GM21576 (cell line): ENCODE measurements around the gene MRFAP1L1.
"Not testable (repeated sequence)": the region's sequence is repeated elsewhere in the genome, so short reads cannot be mapped to it uniquely, and the experiment has no call there.

Experiments used
- ATAC-seq: cut with Tn5 transposase; IDR thresholded peaks from one replicate; pipeline ENCODE4 v1.9.1; 2021; ENCODE audit warnings: mild to moderate bottlenecking, moderate library complexity; ENCODE audit not compliant: unreplicated experiment

MRFAP1L1 gene

DNA sequence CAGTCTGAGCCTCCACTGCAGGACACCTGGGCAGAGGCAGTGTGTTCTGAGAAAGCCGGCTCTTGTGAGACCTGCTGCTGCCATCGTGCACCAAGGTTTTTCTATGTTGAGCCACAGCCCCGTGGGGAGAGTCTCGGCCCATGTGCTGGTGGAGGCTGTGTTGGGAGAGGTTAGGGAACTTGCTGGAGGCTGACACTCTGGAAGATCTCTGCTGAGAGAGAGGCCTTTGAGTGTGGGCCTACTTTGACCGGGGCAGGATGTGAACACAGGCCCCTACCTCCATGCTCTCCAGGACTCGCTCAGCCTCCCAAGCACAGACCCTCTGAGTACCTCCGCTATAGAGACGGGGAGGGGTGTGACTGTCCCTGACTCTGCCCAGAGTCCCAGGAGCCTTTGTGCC lies 17.3 kb downstream of the MRFAP1L1 start:
- ATAC-seq: no peak

DNA sequence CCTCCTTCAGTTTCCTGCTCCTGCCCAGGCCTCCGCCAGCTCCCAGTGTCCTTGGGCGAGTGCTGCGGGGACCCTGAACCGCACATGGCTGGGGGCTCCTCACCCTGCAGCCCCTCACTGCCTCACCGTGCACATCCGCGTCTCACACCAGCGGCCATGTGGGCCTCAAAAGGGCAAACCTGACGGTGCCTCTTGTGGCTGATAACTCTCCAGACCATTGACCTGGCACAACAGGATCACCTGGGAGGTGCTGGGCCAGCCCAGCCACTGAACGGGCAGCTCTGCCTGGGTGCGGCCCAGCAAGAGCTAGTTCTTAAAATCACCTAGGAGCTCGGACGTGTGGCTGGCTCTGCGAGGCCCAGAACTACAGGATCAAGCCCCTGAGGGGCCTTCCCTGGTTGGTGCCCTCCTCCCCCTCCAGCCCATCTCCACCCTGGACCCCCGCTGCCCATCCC lies 20.1 kb downstream of the MRFAP1L1 start:
- no peak for ATAC-seq

DNA sequence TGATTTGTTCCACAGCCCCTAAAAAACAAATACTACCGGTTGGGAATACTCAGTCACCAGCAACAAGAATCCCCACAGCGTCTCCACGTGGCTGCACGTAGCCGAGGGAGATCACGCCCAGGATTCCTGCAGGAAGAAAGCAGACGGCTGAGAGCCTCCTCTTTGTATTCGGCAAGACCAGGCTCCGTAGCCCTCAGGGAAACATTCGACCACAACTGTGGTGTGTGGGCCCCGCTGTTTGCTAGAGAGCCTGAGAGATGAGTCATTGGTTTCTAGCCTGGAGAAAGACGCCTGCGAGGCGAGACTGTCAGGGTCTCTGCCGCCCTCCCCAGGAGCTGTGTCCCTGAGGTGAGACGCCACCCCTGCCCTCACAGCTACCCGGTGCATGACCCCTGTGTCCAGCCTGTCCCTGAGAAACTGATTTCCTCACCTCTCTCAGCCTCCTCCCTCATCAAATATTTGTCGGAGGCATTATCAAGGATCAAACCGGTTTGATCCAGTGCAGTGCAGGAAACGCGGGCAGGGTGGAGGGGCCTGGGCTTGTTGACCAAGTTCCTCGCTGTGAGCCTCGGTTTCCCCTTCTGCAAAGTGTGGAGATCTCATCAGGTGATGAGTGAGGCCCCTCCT lies 20.7 kb downstream of the MRFAP1L1 start:
- peak; percentile 77 for ATAC-seq

DNA sequence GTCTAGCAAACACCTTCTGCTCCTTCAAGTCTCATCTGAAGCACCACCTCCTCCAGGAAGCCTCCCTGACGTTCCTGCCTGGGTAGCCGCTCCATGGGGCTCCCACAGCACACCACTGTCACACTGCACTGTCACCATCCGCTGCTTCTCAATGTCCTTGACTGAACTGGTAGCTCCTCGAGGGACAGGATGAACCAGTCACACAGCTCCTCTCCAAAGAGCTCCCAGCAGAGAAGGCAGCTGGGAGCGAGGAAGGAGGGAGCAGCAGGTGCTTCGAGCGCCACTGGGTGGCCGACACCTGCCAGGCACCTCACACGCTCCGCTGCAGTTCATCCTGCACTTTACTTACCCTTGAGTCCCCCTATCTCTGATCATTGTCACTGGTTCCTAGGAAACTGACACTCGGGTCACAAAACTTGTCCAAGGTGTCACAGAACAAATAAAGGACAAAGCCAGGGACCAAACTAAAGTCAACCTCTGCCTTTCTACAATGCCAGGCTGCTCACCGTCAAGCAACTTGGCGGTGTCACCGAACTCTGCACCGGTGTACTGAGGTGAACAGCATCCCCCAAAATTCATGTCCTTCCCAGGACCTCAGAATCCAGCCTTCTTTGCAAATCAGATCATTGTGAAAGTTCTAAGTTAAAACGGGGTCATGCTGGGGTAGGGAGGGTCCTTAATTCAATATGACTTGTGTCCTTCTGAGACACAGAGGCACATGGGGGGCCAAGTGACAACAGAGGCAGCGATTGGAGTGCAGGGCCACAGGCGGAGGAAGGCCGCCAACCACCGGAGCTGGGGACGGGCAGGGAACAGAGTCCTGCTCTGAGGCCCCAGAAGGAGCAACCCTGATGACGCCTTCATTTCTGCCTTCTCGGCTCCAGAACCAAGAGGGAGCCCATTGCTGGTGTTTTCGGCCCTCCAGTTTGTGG lies 21.5 kb downstream of the MRFAP1L1 start:
- ATAC-seq: no peak

DNA sequence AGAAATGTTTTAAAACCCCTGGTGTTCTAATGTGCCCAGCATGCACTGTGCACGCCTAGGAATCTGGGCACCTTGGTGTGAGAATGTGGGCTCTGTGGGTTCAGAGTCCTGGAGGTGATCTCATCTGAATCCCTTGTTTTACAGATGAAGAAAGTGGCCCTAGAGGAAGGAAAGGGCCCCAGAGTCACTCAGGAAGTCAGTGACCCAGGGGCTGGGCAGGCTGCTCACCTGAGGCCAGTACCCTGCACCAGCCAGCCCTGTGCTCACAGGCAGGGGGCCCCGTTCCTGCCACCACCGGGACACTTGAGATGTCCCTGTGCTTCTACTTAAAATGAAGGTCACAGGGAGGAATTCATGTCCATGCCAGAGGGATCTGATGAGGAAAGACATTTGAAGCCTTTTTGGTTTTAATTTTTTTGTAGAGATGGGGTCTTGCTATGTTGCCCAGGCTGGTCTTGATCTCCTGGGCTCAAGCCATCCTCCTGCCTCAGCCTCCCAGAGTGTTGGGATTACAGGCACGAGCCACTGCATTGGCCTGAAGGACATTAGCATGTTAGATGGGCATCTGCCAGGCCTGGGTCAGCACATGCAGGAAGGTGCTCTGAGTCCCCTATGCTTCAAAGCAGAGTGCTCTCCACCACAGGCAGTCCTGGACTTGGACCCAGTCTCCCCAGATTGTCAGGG lies 23.4 kb downstream of the MRFAP1L1 start:
- ATAC-seq: no peak

DNA sequence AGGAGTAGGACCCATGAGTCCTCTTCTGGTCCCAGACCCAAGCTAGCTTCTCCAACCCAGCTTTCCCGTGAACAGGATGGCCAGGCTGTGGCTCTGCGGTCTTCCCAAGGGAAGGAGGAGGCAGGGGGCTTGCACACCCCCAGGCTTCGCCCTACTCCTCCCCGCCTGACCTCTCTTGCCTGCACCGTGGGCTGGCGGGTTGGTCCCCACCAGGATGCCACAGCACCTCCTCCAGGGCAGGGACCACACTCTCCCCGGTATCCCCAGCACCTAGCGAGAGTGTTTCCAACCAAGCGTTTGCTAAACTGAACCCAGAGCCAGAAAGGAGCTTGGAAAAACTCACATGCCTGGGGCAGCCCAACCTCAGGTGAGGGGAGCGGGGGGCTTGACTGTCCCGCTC lies 25.0 kb downstream of the MRFAP1L1 start:
- ATAC-seq: no peak

DNA sequence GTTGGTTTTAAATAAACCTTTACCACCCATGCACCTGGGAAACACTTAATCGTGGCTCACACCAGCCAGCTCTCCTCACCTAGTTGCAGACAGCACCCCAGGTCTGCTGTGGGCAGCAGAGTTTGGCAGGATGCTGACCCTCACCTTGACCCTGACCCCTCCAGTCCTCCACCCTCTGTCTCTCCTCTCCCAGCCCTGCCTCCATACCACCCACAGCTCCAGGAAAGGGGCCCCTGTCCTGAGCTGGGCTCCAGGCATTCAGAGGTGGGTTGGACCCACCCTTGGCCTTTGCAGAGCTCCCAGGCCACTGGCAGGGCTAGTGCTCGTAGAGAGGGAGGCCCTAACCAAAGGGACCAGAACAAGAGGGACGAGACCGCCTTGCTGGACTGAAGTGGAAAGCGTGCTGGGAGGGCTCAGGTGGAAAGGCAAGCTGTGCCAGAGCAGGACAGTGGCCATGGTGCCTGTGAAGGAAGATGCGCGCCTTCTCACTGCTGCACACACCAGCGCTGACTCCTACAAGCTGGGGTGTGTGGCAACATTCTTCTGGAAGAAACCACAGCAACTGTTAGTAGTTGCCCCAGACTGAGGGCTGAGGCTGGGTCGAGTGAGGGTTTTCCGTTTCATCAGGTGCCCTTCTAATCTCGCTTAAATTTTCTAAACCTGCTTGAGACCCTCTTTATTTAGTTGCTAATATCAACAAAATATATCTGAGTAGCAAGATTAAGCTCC lies 26.6 kb downstream of the MRFAP1L1 start:
- ATAC-seq: no peak

DNA sequence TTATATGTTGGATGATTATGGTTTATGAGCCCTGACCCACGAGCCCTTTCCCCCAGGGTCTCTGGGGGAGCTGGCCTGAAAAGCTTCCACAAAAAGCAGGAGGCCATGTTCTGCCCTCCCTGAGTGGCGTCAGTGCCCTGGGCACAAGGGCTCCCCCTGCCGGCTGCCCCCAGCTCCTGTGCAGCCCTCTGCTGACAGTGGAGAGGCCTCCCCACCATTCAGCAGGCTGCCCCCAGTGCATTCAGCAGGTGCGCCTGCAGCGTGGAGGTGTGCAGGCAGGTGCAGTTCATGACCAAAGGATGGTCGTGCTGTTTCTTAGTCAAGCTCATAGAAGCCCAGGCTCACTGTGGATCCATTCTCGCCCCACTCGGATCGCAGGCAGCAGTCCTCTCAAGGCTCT lies 28.5 kb downstream of the MRFAP1L1 start:
- ATAC-seq: no peak

DNA sequence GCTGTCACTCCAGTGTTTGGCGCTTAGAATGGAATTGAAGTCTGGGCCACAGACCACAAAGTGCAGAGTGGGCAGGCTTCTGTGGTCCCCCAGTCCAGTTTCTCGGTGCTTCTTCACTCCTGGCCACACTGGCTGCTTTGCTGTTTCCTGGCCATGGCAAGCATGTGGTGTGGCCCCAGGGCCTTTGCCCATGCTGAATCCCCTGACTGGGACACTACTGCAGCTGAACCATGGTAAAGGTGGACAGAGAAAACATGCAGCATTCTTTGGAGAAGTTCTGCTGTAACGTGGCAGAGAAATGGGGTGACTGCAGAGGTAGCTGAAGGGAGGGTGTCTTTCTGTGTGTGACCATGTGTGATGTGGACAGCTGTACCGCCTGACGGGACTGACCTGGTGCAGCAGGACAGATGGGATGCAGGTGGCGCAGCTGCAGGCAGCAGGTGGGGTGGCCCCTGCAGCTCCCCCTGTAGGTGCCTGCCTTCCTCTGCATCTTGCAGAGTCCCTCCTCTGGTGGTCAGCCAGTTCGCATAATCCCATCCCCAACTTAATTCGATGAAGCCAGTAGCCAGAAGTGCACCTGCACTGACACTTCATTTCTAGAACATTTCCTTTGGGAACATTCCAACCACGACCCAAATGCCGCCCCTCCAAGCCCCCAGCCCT lies 29.2 kb downstream of the MRFAP1L1 start:
- ATAC-seq: no peak

DNA sequence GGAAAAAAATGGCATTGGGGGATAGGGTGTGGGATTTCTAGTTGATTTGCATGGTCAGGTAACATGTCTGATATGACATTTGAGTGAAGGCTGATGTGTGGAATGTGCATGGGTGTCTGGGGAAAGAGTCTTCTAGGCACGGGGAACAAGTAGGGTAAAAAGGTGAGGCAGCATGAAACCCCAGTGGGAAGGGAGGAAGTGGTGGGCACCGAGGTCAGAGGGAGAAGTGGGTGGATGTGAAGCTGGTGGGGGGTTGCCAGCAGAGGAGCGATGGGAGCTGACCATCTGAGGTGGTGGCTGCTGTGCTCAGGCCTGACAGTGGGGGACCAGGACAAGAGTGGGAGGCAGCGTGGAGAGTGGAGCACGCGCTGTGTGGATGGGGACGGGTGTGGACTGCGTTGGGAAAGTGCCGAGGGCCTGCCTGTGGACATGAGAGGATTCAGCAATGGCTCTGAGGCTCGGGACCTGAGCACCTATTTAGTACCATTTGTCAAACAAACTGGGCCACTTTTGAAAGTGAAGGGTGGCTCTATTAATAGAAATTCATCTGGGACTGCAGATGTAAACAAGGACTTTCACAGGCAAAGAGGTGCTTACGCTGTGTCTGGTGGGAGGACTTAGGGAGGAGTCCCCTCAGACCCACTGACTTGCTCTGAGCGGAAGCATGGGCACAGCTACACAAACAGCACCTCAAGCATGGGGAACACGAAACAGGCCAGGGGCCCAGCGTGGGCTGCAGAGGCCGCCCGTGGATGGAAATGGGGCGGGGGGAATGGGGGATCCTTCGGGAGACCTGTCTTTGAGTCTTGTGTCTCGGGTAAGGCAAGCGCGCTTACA lies 32.7 kb downstream of the MRFAP1L1 start:
- ATAC-seq: no peak

DNA sequence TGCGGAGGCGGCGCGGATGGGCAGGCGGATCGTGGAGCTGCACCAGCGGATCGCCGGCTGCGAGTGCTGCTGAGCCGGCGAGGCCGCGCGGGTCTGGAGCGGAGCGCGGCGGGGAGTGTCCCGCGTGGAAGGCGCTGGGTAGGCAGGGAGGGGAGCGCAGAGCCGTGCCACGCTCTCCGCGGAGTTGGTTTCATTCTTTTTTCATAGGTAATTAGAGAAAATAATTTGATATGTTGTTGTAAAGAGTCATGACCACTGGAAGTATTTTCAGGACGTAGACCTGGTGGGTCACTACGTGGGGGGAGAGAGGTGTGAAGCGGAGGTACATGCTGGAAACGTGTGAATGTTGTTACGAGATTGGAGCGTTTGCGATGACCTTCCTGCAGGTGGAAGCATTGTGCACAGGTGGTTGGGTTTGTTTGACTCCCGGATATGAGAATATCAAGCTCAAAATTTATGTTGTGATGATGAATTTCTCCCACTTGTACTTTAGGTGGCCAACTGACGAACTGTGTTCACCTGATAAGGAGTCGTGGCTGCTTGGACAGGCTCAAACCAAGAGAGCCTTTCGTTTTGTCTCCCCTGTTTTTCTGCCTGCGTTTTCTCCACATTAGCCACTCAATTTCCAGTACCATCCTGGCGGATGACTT lies 35.0 kb downstream of the MRFAP1L1 start:
- peak; percentile 33 for ATAC-seq

DNA sequence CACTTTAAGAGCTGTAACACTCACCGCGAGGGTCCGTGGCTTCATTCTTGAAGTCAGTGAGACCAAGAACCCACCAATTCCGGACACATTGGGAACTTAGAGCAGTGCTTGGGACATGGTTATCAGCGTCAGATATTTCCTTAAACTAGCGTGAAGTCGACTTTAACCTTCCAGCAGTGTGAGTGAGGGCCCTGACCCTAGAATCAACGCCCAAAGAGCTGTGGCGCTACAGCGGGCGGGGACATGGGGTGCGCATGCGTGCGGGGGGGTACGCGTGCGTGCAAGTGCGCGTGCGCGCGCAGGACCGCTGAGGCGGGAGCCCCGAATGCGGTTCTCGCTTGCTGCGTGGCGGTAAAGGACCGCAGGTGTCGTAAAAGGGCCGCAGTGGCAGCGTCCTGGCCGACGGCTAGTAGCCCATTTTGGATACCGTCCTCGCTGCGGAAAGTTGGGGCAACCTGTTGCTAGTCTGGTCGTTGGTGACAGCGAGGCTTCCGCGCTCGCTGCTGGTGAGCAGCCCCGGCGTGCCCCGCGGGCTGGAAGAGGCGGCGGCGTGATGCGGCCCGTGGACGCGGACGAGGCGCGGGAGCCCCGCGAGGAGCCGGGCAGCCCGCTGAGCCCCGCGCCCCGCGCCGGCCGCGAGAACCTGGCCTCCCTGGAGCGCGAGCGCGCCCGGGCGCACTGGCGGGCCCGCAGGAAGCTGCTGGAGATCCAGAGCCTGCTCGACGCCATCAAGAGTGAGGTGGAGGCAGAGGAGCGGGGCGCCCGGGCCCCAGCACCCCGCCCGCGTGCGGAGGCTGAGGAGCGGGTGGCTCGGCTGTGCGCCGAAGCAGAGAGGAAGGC lies 35.8 kb downstream of the MRFAP1L1 start:
- peak; percentile 67 for ATAC-seq

DNA sequence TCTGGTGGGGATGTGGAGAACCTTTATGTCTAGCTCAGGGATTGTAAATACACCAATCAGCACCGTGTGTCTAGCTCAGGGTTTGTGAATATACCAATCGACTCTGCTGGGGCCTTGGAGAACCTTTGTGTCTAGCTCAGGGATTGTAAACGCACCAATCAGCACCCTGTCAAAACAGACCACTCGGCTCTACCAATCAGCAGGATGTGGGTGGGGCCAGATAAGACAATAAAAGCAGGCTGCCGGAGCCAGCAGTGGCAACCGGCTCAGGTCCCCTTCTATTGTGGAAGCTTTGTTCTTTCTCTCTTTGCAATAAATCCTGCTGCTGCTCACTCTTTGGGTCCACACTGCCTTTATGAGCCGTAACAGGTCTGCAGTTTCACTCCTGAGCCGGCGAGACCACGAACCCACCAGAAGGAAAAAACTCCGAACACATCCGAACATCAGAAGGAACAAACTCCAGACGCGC lies 36.4 kb downstream of the MRFAP1L1 start:
- ATAC-seq: not testable (repeated sequence)

DNA sequence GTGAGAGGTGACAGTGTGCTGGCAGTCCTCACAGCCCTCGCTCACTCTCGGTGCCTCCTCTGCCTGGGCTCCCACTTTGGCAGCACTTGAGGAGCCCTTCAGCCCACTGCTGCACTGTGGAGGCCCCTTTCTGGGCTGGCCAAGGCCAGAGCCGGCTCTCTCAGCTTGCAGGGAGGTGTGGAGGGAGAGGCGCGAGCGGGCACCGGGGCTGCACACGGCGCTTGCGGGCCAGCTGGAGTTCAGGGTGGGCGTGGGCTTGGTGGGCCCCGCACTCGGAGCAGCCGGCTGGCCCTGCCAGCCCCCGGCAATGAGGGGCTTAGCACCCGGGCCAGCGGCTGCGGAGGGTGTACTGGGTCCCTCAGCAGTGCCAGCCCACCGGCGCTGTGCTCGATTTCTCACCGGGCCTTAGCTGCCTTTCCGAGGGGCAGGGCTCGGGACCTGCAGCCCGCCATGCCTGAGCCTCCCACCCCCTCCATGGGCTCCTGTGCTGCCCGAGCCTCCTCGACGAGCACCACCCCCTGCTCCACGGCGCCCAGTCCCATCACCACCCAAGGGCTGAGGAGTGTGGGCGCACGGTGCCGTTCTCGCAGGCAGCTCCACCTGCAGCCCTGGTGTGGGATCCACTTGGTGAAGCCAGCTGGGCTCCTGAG lies 37.0 kb downstream of the MRFAP1L1 start:
- ATAC-seq: not testable (repeated sequence)

DNA sequence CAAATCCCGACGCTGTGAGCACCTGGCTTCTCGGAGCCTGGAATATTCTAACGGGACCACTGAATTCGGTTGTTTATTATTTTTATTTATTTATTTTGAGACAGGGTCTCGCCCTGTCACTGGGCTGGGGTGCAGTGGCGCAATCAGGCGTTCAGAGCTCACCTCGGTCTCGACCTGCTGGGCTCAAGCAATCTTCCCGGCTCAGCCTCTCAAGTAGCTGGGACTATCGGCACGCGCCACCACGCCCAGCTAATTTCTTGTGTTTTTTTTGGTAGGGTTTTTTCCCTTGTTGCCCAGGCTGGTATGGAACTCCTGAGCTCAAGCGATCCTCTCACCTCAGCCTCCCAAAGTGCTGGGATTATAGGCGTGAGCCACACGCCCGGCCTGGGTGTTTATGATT lies 37.5 kb downstream of the MRFAP1L1 start:
- ATAC-seq: no peak

DNA sequence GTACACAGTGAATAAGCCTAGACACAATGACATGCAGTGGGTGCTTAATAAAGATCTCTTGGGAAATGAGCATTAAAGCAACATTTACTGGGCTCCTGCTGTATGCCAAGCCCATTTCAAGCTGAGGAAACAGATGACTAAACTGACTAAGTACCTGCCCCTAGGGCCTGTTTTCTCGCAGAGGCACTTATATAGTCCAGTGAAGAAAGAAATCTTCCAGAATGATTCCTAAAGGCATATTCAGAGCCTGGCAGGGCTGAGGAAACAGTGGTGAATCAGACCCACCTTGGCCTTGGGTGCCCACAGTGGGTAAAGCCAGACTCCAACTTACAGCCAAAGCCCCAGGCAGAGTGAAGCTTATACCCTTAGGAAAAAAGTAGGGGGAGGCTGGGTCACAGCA lies 38.0 kb downstream of the MRFAP1L1 start:
- ATAC-seq: no peak

DNA sequence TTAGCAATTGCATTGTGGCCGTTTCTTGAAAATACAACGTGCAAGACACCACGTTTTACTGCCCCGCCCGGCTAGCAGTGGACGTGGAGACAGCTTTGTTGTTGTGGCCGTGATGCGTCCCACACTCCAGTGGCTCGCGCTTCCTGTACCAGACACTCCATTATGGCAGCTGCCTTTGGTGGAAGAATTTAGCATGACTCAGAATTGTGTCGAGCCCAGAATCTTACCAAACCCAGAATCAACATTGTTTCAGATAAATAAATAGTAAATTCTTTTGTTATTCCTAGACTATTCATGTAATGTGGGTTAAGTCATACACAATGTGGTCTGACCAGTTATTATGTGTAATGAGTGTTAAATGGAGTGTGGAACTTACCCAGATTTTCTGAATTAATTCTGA lies 41.3 kb downstream of the MRFAP1L1 start:
- no peak for ATAC-seq

DNA sequence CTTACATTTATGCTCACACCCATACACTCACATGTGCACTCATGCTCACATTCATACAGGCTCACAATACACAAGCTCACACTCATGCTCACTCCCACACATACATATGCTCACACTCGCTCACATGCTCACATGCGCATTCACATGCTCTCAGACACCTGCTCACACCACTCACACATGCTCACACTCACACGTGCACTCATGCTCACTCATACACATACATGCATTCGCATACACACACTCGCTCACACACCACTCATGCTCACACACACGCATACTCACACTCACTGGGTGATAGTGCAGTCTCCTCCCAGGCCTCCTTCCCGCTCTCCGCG lies 44.4 kb downstream of the MRFAP1L1 start:
- no peak for ATAC-seq
